ENCODE results near the gene SPRYD4. TPM values are rescaled to one million over a fixed set of nuclear protein-coding genes. Genes with fewer than 3 reads are reported as not detected.
"Not testable (repeated sequence)": the region's sequence is repeated elsewhere in the genome, so short reads cannot be mapped to it uniquely, and the experiment has no call there.

SPRYD4 gene
- total RNA-seq, result 1 to 10 TPM; 1.7 to 3.8 TPM
- polyA plus RNA-seq (ENCODE audit: insufficient read length in 2 of 2), result 1 to 10 TPM; 2.7 to 5.1 TPM
- long read RNA-seq, donor 1, full-length matches to known transcripts, result 8 of 8 reads
- long read RNA-seq, donor 1, partial matches to known transcripts, result 0 of 8 reads
- long read RNA-seq, donor 1, other reads (novel, unspliced or antisense), result 0 of 8 reads
- long read RNA-seq, donor 2, full-length matches to known transcripts, result 1 of 1 reads
- long read RNA-seq, donor 2, partial matches to known transcripts, result 0 of 1 reads
- long read RNA-seq, donor 2, other reads (novel, unspliced or antisense), result 0 of 1 reads
- long read RNA-seq, donor 3, full-length matches to known transcripts, result 1 of 1 reads
- long read RNA-seq, donor 3, partial matches to known transcripts, result 0 of 1 reads
- long read RNA-seq, donor 3, other reads (novel, unspliced or antisense), result 0 of 1 reads
- long read RNA-seq, donor 4, full-length matches to known transcripts, result 9 of 9 reads
- long read RNA-seq, donor 4, partial matches to known transcripts, result 0 of 9 reads
- long read RNA-seq, donor 4, other reads (novel, unspliced or antisense), result 0 of 9 reads

DNA sequence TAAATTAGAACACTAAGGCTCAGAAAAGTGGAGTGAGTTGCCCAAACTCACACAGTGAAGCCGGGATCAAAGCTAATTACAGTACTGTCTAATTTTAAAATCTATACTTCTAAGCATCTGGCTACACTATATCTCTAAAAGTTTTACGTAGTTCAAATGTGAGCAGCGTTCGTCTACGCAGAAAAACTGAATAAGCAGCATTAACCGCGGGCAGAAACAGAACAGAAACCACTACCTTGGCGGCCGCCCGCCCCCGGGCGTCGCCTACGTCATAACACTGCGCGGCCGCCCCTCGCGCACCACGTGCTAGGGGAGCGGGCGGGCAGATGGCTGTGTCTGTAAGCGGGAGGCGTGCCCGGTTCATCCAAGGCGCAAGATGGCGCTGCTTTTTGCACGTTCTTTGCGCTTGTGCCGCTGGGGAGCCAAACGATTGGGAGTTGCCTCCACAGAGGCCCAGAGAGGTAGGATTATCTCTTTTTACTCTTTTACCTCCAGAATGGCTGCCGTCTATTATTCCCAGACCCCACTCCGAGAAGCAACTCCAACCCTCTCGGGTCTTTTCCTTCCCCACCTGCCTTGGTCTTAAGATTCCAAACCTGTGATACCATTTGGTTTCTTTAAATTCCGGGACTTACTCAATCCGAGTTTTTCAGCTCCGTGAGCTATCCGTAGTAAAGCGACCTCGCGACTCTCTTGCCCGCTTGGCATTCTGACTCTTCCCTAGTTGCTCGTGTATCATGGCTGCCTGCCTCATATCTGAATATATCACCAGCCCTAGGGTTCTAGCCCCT, at the start of gene SPRYD4:
Gene SPRYD4 (plus strand): TSS at position 363 of the 791 bp plus-strand sequence. CDS start 14 bp downstream, at position 377.
- Histone ChIP-seq H3K4me3 (ENCODE audit: low read depth, low read length) (peak within 1 kb of the TSS; percentile 93), H3K9me3 (ENCODE audit: control insufficient read depth, insufficient read depth, low read length) (no peaks in the 10 kb centered on the region), H3K4me1 (ENCODE audit: control insufficient read depth, insufficient read depth, low read length) (peaks cover 13% of the 10 kb centered on the region), H3K36me3 (ENCODE audit: control insufficient read depth, insufficient read depth, low read length) (peaks cover 8% of the 10 kb centered on the region), H3K27me3 (ENCODE audit: control insufficient read depth, insufficient read depth, low read length) (no peaks in the 10 kb centered on the region), H3K27ac (ENCODE audit: low read depth, low read length) (peak within 1 kb of the TSS; percentile 82)
- DNase-seq (ENCODE audit: low read depth in 4 of 6, low spot score in 6 of 6), result peak; percentile 78 to 98 (median 90)
- 0% methylated on average over 42 of the region's 43 CpGs for WGBS (ENCODE audit: insufficient coverage)

DNA sequence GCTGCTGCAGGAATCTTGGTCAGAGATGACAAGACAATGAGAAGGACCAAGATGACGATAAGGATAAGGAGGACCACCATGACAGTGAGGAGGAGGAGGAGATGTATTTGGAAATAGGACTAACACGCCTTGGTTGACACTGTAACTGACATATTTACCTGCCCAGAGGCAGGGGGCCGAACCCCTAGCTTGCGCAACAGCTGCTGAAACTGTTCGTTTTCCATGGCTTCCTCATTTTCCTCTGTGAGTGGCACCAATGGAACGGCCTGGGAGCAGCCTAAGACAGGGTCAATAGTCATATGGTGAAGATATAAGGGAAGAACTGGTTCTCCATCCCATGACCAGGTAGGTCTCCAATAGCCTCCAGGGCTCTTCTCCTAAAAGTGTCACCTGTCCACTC, 48.0 kb upstream of the SPRYD4 start:
- Histone ChIP-seq H3K4me1 (ENCODE audit: control insufficient read depth, insufficient read depth, low read length) (no peaks in the 10 kb centered on the region), H3K27me3 (ENCODE audit: control insufficient read depth, insufficient read depth, low read length) (no peaks in the 10 kb centered on the region), H3K36me3 (ENCODE audit: control insufficient read depth, insufficient read depth, low read length) (peaks cover 37% of the 10 kb centered on the region), H3K4me3 (ENCODE audit: low read depth, low read length) (no peak overlapping the region), H3K27ac (ENCODE audit: low read depth, low read length) (no peak overlapping the region), H3K9me3 (ENCODE audit: control insufficient read depth, insufficient read depth, low read length) (no peaks in the 10 kb centered on the region)
- whole genome bisulfite sequencing (ENCODE audit: insufficient coverage), result 70% methylated on average over 2 of the region's 6 CpGs
- no peak for DNase-seq (ENCODE audit: low read depth in 4 of 6, low spot score in 6 of 6)

DNA sequence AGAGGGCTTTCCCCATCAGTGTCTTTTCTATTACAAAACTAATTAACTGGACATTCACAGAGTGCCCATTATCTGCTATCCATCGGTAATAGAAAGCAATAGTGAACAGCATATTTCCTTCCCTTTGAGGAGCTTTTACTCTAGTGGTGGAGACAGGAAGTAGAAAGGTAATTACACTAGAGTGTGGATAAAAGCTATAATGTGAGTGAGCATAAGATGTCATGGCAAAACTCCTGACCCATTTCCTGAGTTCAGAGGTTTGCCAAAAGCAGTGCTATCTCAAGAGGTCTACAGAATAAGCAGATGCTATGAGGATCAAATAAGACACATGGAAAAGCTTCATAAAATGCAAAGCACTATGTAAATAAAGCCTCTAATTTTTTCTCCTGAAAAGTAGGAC, 43.2 kb upstream of the SPRYD4 start:
- Histone ChIP-seq H3K36me3 (ENCODE audit: control insufficient read depth, insufficient read depth, low read length) (peaks cover 37% of the 10 kb centered on the region), H3K27me3 (ENCODE audit: control insufficient read depth, insufficient read depth, low read length) (no peaks in the 10 kb centered on the region), H3K4me3 (ENCODE audit: low read depth, low read length) (no peak overlapping the region), H3K9me3 (ENCODE audit: control insufficient read depth, insufficient read depth, low read length) (no peaks in the 10 kb centered on the region), H3K27ac (ENCODE audit: low read depth, low read length) (no peak overlapping the region), H3K4me1 (ENCODE audit: control insufficient read depth, insufficient read depth, low read length) (no peaks in the 10 kb centered on the region)
- no peak for DNase-seq (ENCODE audit: low read depth in 4 of 6, low spot score in 6 of 6)
- WGBS (ENCODE audit: insufficient coverage), result no CpG with 5 or more reads among the region's 1 CpG

DNA sequence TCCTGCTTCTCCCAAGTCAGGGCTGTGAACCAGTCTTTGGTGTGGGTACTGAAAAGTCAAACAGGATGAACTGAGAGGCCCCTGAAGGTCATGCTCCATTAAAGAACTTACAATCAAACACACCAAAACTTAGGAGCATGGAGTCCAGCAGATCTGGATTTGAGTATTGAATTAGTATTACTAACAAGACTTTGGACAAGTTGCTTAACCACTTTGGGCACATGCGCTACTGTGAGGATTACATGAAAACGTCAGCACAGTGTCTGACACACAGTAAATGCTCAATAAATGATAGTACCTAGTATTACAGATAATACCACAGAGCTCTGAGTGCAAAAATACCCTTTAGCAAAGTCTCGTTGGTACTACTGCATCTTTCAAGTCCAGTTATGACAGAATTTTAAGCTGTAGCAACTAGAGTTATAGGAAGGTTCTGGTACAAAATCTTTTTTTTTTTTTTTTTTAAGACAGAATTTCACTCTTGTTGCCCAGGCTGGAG, 42.4 kb upstream of the SPRYD4 start:
- Histone ChIP-seq H3K4me1 (ENCODE audit: control insufficient read depth, insufficient read depth, low read length) (no peaks in the 10 kb centered on the region), H3K4me3 (ENCODE audit: low read depth, low read length) (no peak overlapping the region), H3K9me3 (ENCODE audit: control insufficient read depth, insufficient read depth, low read length) (no peaks in the 10 kb centered on the region), H3K36me3 (ENCODE audit: control insufficient read depth, insufficient read depth, low read length) (peaks cover 38% of the 10 kb centered on the region), H3K27ac (ENCODE audit: low read depth, low read length) (no peak overlapping the region), H3K27me3 (ENCODE audit: control insufficient read depth, insufficient read depth, low read length) (no peaks in the 10 kb centered on the region)
- no peak for DNase-seq (ENCODE audit: low read depth in 4 of 6, low spot score in 6 of 6)
- WGBS (ENCODE audit: insufficient coverage), result 0% methylated on average over 1 of the region's 3 CpGs

DNA sequence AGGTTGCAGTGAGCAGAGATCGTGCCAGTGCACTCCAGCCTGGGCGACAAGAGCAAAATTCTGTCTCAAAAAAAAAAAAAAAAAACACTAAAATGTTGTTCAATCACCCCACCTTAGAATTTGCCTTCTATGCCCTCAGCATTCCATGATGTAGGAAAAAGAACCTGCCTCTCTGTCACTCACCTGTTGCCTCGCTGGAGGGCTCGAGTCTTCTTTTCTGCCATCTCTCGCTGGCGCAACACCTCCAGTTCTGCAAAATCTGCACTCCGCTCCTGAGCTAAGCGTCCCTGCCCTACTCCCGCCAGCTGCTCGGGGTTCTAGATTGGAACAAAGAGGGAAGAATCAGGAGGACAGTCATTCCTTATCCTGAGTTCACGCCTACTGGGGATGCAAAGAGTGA, 37.1 kb upstream of the SPRYD4 start:
- Histone ChIP-seq H3K4me1 (ENCODE audit: control insufficient read depth, insufficient read depth, low read length) (no peaks in the 10 kb centered on the region), H3K36me3 (ENCODE audit: control insufficient read depth, insufficient read depth, low read length) (peaks cover 35% of the 10 kb centered on the region), H3K9me3 (ENCODE audit: control insufficient read depth, insufficient read depth, low read length) (no peaks in the 10 kb centered on the region), H3K27me3 (ENCODE audit: control insufficient read depth, insufficient read depth, low read length) (no peaks in the 10 kb centered on the region), H3K27ac (ENCODE audit: low read depth, low read length) (no peak overlapping the region), H3K4me3 (ENCODE audit: low read depth, low read length) (no peak overlapping the region)
- WGBS (ENCODE audit: insufficient coverage), result 100% methylated on average over 9 of the region's 11 CpGs
- DNase-seq (ENCODE audit: low read depth in 4 of 6, low spot score in 6 of 6), result no peak

DNA sequence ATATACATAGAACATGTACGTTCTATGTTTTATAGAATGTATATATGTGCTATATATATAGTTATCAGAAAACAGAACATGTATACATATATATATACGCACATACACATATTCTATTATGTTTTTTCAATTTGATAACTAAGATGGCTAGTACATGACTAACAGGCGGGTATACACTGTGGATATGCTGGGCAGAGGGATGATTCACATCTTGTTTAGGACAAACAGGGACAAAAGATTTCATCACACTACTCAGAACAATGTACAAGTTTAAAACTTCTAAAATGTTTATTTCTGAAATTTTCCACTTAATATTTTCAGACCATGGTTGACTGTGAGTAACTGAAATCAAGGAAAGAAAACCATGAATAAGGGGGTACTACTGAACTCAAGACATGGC, 36.5 kb upstream of the SPRYD4 start:
- no peaks in the 10 kb centered on the region for H3K4me1 ChIP-seq (ENCODE audit: control insufficient read depth, insufficient read depth, low read length)
- H3K9me3 ChIP-seq (ENCODE audit: control insufficient read depth, insufficient read depth, low read length), result no peaks in the 10 kb centered on the region
- WGBS (ENCODE audit: insufficient coverage), result no CpG with 5 or more reads among the region's 3 CpGs
- no peak overlapping the region for H3K4me3 ChIP-seq (ENCODE audit: low read depth, low read length)
- peaks cover 35% of the 10 kb centered on the region for H3K36me3 ChIP-seq (ENCODE audit: control insufficient read depth, insufficient read depth, low read length)
- DNase-seq (ENCODE audit: low read depth in 4 of 6, low spot score in 6 of 6), result no peak
- H3K27me3 ChIP-seq (ENCODE audit: control insufficient read depth, insufficient read depth, low read length), result no peaks in the 10 kb centered on the region
- no peak overlapping the region for H3K27ac ChIP-seq (ENCODE audit: low read depth, low read length)

DNA sequence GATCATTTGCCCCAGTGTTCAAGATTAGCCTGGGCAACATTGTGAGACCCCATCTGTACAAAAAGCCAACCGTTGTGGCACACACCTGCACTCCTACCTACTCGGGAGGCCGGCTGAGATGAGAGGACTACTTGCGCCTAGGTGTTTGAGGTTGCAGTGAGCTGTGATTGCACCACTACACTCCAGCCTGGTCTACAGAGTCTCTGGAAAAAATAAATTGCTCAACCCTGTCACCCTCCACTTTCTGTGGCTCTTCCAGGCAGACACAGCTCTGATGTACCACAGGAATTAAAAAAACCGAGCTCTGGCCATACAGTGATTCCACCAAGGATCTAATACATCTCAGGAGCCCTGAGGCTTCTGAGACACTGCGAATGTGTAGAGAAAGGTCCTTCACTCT, 33.5 kb upstream of the SPRYD4 start:
- H3K4me3 ChIP-seq (ENCODE audit: low read depth, low read length), result no peak overlapping the region
- 100% methylated on average over 1 of the region's 6 CpGs for WGBS (ENCODE audit: insufficient coverage)
- peaks cover 20% of the 10 kb centered on the region for H3K36me3 ChIP-seq (ENCODE audit: control insufficient read depth, insufficient read depth, low read length)
- no peaks in the 10 kb centered on the region for H3K9me3 ChIP-seq (ENCODE audit: control insufficient read depth, insufficient read depth, low read length)
- no peaks in the 10 kb centered on the region for H3K4me1 ChIP-seq (ENCODE audit: control insufficient read depth, insufficient read depth, low read length)
- H3K27ac ChIP-seq (ENCODE audit: low read depth, low read length), result no peak overlapping the region
- H3K27me3 ChIP-seq (ENCODE audit: control insufficient read depth, insufficient read depth, low read length), result no peaks in the 10 kb centered on the region
- DNase-seq (ENCODE audit: low read depth in 4 of 6, low spot score in 6 of 6), result no peak

DNA sequence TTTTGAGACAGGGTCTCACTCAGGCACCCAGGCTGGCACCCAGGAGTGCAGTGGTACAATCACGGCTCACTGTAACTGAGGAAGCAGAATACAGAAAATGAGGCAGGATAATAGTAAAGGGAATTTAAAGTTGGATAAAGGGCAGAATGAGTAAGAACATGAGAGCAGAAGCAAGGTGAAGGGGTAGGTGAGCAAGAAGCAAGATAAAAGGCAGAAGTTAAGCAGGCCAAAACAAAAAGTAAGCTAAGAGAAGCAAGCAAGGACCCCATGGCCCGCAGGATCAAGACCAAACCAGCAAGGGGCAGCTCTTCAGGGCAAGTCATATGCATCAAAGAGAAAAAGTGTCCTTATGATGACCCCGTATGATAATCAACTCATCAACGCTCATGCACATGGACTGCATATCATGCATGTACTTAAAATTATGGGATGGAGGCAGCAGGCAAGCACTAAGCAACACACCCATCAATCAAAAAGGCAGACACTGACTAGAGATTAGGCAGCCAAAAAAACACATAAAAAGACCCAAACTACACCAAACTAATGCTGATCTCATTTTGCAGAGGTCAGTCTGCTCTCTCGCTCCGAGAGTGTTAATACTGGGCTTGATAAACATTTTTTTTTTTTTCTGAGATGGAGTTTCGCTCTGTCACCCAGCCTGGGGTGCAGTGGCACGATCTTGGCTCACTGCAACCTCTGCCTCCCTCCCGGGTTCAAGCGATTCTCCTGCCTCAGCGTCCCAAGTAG, 30.8 kb upstream of the SPRYD4 start:
- no peaks in the 10 kb centered on the region for H3K4me1 ChIP-seq (ENCODE audit: control insufficient read depth, insufficient read depth, low read length)
- H3K27me3 ChIP-seq (ENCODE audit: control insufficient read depth, insufficient read depth, low read length), result no peaks in the 10 kb centered on the region
- no peaks in the 10 kb centered on the region for H3K9me3 ChIP-seq (ENCODE audit: control insufficient read depth, insufficient read depth, low read length)
- no peak for DNase-seq (ENCODE audit: low read depth in 4 of 6, low spot score in 6 of 6)
- WGBS (ENCODE audit: insufficient coverage), result 86% methylated on average over 9 of the region's 11 CpGs
- H3K27ac ChIP-seq (ENCODE audit: low read depth, low read length), result no peak overlapping the region
- H3K36me3 ChIP-seq (ENCODE audit: control insufficient read depth, insufficient read depth, low read length), result peaks cover 3% of the 10 kb centered on the region
- H3K4me3 ChIP-seq (ENCODE audit: low read depth, low read length), result no peak overlapping the region

DNA sequence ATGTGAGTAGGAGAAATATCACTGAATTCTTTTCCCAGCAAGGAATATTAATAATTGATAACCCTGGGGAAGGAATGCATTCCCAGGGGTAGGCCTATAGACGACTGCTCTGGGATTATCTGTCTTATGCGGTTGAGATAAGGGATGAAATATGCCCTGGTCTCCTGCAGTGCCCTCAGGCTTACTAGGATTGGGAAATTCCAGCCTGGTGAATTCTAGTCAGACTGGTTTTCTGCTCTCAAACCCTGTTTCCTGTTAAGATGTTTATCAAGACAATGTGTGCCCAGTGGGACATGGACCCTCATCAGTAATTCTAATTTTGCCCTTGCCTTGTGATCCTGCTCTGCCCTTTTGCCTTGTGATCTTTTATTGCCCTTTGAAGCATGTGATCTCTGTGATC, 25.2 kb upstream of the SPRYD4 start:
- WGBS (ENCODE audit: insufficient coverage), result 80% methylated on average over 1 of the region's 2 CpGs
- not testable (repeated sequence) for H3K9me3 ChIP-seq (ENCODE audit: control insufficient read depth, insufficient read depth, low read length); H3K4me3 ChIP-seq (ENCODE audit: low read depth, low read length); H3K36me3 ChIP-seq (ENCODE audit: control insufficient read depth, insufficient read depth, low read length); DNase-seq (ENCODE audit: low read depth in 4 of 6, low spot score in 6 of 6); H3K27me3 ChIP-seq (ENCODE audit: control insufficient read depth, insufficient read depth, low read length); H3K4me1 ChIP-seq (ENCODE audit: control insufficient read depth, insufficient read depth, low read length); H3K27ac ChIP-seq (ENCODE audit: low read depth, low read length)
